AG09309 (cell line): Measurements from ENCODE around the gene RPUSD1.
A peak's percentile ranks its signal among the peaks of the same experiment; 100 is the strongest.
"Not testable (repeated sequence)": the region's sequence is repeated elsewhere in the genome, so short reads cannot be mapped to it uniquely, and the experiment has no call there.

ENCODE experiments used
- DNase-seq: peaks from one replicate; pipeline ENCODE4 v3.0.0-alpha.2; 2010; ENCODE audit warnings: low read depth
- H3K4me3 ChIP-seq: 2 replicates; pipeline ENCODE4 v1.5.1; 2011; ENCODE audit warnings: mild to moderate bottlenecking, low read depth, low read length, moderate library complexity; ENCODE audit not compliant: control insufficient read depth
- CTCF ChIP-seq: IDR thresholded peaks from 2 replicates; pipeline ENCODE4 v1.5.1; 2011; ENCODE audit warnings: mild to moderate bottlenecking, low read depth, low read length, inconsistent platforms; ENCODE audit not compliant: insufficient read depth, control insufficient read depth; ENCODE audit errors: missing control alignments

Gene RPUSD1

DNA sequence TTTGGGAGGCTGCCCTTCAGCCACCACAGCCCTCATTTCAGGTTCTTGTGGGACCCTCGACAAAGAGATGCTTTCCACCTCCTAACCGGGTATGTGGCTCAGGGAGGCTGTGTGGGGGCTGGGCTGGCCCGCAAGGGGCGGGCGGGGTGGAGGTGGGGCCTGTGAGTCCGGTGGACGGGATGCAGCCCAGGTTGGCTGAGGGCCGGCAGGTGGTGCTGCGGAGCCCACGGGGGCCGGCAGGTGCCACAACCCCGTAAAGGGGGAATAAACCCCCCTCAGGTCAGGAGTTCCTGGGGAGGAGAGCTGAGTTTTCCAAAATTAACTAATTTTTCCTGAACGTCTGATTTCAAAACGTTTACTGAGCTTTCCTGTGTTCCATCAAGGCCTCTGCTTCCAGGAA is 42.4 kb downstream of the RPUSD1 start:
- TF ChIP-seq CTCF, result peak; percentile 32
- H3K4me3 ChIP-seq, result no peak overlapping the region
- no peak for DNase-seq

DNA sequence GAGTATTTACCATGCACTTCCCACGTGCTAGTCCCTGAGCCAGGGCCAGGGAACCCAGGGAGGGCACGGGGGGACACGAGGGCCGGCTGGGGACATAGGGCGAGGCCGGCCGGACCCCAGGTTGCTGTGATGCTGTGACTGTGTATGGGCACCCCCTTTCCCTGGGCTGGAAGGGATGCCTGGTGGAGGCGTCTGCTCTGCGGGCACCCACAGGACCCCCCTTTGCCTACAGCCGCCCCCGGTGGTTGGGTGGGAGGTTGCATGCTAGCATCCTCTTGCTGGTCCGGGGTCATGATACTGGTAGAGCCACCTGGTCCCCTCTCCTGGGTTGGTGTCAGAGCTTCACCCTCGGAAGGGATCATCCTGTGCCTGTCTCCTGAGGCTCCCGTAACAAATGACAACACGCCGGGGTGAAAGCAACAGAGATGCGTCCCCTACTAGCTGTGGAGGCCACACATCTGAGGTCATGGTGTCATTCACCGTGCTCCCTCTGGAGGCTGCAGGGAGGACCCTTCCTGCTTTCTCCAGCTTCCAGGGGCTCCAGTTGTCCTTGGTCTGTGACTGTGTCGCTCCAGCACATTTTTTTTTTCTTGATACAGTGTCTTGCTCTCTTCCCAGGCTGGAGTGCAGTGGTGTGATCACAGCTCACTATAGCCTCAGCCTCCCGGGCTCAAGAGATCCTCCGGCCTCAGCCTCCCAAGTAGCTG is 44.2 kb downstream of the RPUSD1 start:
- no peak overlapping the region for H3K4me3 ChIP-seq
- no peak for DNase-seq
- no peak for TF ChIP-seq CTCF

GRCh38 chr16:742894-743293 is 45.3 kb downstream of the RPUSD1 start:
- DNase-seq, H3K4me3 ChIP-seq: not testable (repeated sequence)

DNA sequence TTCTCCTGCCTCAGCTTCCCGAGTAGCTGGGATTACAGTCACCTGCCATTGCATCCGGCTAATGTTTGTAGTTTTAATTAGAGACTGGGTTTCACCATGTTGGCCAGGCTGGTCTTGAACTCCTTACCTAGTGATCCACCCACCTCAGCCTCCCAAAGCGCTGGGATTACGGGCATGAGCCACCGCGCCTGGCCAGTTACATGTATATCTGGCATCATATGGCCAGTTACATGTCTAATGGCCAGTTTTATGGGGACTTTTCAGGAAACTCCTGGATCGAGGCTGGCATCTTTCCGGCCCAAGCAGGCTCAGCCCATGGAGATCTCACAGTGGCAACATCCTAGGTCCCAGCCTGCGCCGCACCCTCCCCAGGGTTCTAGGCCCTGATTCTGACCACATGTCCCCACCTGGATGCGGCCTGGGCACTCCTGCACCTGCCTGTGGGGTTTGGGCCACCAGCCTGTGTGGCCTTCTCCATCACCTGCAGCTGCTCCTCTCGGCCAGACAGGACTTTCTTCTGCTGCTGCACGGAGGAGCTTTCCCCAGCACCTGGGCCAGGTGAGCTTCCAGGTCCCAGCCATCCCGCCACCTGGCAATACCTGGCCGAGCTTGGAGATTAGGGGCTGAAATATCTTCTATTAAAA is 46.1 kb downstream of the RPUSD1 start:
- no peak overlapping the region for H3K4me3 ChIP-seq
- DNase-seq, result no peak
- TF ChIP-seq CTCF, result no peak

- H3K4me3 ChIP-seq, result peak within 1 kb of the TSS; percentile 66
- peak; percentile 56 for DNase-seq
- TF ChIP-seq CTCF, result peak; percentile 63
Measured at GRCh38 chr16:740764-741505, 47.2 kb downstream of the RPUSD1 start, which contains the start of gene CIAO3. Gene CIAO3 (minus strand): TSS chr16:740997. CDS start chr16:740985, 12 bp downstream.

DNA sequence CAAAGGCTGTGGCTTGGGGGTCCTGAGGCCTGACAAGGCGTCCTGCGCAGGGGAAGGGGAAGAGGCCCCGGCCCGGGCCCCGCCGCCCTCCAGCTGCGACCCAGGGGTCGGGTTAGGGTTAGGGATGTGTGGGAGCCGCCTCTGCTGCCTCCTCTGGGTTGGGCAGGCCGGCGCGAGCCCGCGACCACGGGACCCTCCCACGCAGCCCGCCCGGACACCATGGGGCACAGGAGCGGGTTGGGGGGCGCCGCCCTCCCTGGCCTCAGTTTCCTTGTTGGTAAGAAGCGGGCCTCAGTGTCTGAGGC is 47.8 kb downstream of the RPUSD1 start:
- no peak for TF ChIP-seq CTCF

More for the DNA sequence above, 47.8 kb downstream of the RPUSD1 start:
- no peak for DNase-seq
- peak overlapping the region; percentile 66 for H3K4me3 ChIP-seq
